GM21737 (cell line): Measurements from ENCODE around the gene CKS1B.
"Not testable (repeated sequence)": the region's sequence is repeated elsewhere in the genome, so short reads cannot be mapped to it uniquely, and the experiment has no call there.

ENCODE experiments used
- ATAC-seq: cut with Tn5 transposase; IDR thresholded peaks from one replicate; pipeline ENCODE4 v1.9.1; 2021; ENCODE audit warnings: mild to moderate bottlenecking, moderate library complexity; ENCODE audit not compliant: unreplicated experiment

The CKS1B gene

DNA sequence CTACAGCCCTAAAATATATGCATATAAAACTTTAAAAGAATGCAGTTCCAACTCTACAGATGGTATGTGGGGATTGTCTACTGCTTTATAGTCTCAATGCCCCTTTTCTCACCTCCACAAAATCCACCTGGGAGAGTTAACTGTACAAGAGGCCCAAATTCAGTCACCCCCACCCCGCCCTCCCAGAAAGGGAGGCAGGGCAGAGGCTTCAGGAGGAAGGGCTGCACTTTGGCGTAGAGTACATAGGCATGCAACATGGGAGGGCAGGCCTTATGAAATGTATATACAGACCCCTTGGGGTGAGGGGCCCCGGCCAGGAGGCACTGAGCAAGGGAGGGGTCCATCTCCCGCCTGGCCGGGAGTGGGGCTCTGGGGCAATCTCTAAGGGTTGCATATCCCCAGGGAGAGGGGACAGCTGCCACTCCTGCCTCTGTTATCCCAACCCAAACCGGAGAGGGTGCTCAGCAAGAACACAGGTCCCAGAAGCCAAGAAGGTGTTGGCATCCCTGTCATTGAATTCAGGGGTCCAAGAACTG is 11.6 kb upstream of the CKS1B start:
- no peak for ATAC-seq

DNA sequence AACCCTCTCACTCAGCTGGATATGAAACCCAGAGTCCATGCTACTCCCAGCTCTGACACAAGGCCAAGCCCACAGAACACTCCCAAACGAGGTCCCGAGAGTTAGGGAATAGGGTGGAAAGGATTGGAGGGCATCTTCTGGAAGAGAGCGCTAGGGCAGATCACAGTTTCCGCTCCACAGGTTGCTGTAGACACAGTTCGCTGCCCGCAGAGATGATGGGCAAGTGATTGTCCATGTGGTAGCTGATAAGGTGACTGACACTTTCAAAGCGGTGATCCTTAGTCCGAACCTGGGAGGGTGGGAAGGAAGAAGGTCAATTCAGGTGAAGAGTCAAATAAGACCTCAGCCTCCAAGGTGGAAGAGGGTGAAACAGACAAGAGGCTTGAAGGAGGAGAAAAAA is 10.8 kb upstream of the CKS1B start:
- ATAC-seq: no peak

DNA sequence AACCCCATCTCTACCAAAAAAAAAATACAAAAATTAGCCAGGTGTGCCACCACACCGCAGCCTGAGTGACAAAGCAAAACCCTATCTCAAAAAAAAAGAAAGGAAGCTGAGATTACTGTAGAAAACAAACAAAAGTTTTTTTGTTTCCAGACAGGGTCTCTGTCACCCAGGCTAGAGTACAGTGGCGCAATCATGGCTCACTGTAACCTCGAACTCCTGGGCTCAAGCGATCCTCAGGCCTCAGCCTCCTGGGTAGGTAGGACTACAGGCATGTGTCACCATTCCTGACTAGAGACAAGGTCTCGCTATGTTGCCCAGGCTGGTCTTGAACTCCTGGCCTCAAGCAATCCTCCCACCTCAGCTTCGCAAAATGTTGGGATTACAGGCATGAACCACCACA is 10.1 kb upstream of the CKS1B start:
- ATAC-seq: no peak

DNA sequence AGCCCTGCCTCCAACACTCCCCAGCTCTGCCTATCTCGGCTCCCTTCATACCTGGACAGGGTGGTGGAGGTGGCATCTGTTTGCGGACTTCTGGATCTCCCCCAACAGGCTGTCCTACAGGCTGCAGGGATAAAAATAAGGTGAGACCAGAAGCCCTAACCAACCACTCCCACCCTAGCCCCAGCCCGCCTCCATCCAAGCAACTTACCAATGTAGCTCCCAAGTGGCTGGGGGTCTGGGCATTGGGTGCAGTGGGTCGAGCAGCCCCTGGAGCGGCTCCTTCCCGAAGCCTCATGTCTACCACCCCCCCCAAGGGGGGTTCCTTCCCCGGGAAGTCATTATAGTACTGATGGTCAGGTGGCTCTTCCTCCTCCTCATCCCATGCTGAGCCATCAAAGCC is 8.4 kb upstream of the CKS1B start:
- ATAC-seq: no peak

- ATAC-seq: no peak
Measured at GRCh38 chr1:154967331-154967950, 7.0 kb upstream of the CKS1B start.

- no peak for ATAC-seq
Measured at GRCh38 chr1:154968731-154969130, 5.8 kb upstream of the CKS1B start.

DNA sequence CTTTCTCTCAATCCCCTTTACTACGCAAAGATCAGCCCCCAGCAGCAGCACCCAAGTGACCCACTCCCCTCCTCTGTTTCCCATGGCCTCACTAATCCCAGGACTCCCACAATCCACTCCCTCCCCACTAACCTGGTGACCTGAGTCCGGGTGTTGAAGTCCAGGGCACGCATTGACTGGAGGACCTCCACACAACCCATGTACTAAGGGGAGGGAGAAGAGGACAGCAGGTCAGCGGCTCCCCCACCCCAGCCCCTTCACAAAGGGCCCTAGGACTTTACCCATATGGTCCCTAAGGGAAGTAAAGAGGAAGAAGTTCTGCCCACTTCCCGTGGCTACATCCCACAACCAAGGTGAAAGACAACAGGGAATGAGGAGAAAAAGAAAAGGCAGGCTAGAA is 5.2 kb upstream of the CKS1B start:
- ATAC-seq: no peak

- ATAC-seq: no peak
Measured at GRCh38 chr1:154969860-154970452, 4.5 kb upstream of the CKS1B start.

GRCh38 chr1:154970631-154971340 is 3.7 kb upstream of the CKS1B start, which contains the start of gene SHC1:
TSS of gene SHC1 (minus strand) at chr1:154970747. CDS start at chr1:154970526, 221 bp downstream.
- ATAC-seq: no peak

DNA sequence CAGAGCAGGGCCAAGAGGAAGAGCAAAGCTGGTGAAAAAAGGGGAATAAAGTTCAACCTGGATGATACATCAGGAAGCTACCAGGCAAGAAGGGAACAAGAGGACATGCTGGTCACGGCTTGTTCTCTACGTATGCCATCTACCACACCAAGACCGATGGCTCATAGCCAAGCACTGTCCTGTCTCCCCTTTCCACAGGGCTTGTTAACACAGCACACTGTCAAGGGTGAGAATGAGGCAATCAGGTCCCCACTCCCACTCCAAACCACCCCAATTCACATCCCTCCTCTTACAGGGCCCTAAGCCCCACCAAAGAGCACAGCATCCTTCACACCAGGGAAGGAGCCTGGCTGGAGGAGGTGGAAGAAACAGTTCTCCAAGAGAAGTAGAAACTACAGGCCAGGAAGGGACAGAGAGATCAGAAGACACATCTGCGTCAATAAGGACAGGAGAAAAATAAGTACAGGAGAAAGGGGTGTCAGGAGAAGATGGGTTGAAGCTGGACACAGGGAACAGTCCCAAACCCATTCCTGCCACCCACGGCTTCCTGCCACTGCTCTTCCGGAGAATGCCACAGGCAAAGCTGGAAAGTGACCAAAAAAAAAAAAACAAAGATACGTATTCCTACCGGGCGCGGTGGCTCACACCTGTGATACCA is 3.0 kb upstream of the CKS1B start:
- ATAC-seq: no peak

GRCh38 chr1:154972213-154972516 is 2.3 kb upstream of the CKS1B start:
- ATAC-seq: no peak

GRCh38 chr1:154972517-154973343 is 1.8 kb upstream of the CKS1B start:
- ATAC-seq: no peak

- peak; percentile 15 for ATAC-seq
Measured at GRCh38 chr1:154973344-154974101, 958 bp upstream of the CKS1B start.

DNA sequence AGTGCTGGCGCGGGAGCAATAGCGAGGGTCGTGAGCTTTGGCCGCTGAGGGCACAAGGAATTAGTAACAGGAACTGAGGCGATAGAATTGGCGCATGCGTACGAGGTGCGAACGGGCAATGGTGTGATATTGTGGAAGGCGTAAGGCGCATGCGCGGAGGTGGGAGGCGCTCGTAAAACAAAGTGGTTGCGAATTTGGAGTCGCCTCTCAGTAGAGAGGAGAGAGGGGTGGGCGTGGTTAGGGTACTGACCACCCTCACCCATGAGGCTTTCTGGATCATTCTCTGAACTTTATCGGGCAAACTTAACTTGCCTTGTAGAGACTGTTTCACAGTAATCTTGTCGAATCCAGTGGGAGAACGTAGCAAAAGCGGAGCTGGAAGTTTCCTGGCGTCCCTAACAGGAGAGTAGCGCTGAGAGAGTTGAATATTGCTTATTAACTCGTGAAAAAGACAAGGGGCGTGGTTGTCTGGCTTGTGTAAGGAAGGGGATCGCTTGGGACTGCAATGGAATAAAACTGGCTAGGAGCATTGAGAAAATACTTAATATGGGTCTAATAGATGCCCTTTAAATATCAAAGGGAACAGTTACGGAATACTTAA is 427 bp downstream of the CKS1B start:
- peak; percentile 41 for ATAC-seq

- no peak for ATAC-seq
Measured at GRCh38 chr1:154975409-154976059, 1.1 kb downstream of the CKS1B start.

- not testable (repeated sequence) for ATAC-seq
Measured at GRCh38 chr1:154977762-154978161, 3.3 kb downstream of the CKS1B start.

DNA sequence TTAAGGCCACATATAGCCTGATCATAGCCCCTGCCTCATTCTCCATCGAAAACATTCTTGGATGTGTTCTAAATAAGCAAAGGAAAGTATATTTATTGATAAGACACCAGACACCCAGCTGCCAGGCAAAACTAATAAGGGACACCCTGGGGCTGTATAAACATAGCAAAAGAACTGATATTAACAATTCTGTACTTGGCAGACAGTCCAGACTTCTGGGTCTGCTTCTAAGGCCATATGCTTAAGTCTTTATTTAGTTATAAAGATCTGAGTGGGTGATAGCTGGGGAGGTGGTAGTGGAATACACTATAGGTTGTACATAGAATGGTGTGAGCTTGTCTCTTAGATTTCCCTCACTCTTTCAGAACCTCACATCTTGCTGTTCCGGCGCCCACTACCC is 3.9 kb downstream of the CKS1B start:
- ATAC-seq: no peak

- no peak for ATAC-seq
Measured at GRCh38 chr1:154982341-154982740, 7.9 kb downstream of the CKS1B start.
